Measurements from ENCODE around the gene TRPV2.

Gene TRPV2

DNA sequence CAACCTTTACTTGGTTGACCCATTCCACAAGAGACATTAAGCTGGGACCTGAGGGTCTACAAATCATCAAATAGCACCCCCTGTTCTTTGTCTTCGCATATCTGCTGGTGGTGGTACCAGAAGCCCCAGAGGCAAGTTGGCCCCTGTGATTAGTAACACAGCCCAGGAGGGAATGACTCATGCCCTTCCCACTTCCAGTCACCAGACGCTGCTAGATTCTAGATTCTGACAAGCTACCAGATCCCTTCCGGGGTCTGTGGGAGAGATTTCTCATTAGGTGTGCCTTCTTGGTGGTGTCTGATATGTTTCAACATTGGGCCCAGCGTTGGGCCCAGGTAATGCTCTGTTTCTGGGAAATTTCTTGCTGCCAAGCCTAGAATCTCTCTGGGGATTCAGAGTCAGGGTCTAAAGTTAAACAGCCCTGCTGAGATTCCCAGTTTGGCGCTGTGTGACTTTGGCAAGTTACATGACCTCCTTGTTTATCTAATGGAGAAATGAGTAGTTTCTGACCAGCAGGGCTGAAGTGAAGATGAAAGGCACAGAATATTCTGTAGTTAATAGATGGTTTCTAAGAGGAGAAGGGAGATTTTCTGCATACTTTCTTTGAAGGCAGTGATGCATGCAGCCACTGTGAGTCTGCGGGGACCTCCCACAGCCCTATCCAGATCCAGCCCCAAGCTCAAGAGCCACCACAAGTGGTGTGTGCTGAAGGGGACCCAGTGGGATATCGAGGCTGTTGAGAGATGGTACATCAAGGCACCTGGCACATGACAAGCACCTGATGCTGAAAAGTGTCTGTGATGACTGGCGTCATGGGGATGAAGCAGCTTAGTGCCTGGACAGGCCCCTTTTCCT lies 3.9 kb downstream of the TRPV2 start:
- POLR2A ChIA-PET = interaction anchor here (0.7 kb wide), 1 partner anchor 117 kb away, joined by 4 read pairs; no protein-coding TSS in a partner anchor
- no peaks in the 10 kb centered on the region for H3K9me3 ChIP-seq (ENCODE audit: control extremely low read depth in 1 of 5, control insufficient read depth in 4 of 5, insufficient read depth in 2 of 5, low read depth in 1 of 5, low read length in 4 of 5)
- CTCF ChIA-PET = interaction anchor here (1.0 to 6.3 kb wide), 7 partner anchors 10 to 66 kb away, joined by 3 to 67 read pairs (median 3); partner anchors contain the start of gene CENPV
- peak overlapping the region in 1 of 2 experiments; percentile 46 for H3K27ac ChIP-seq (ENCODE audit: insufficient read depth in 1 of 2, low read depth in 1 of 2, low read length in 2 of 2, poor library complexity in 1 of 2, severe bottlenecking in 2 of 2)
- 68% methylated on average over 7 of the region's 8 CpGs for WGBS (ENCODE audit: insufficient coverage)
- H3K27me3 ChIP-seq (replicated peaks in 2 of 5; ENCODE audit: control insufficient read depth in 4 of 5, insufficient read depth in 5 of 5, low read length in 4 of 5) = no peaks in the 10 kb centered on the region
- peak overlapping the region in 3 of 7 experiments; percentile 23 to 56 (median 52) for H3K4me3 ChIP-seq (ENCODE audit: control insufficient read depth in 1 of 7, extremely low read depth in 1 of 7, insufficient read depth in 4 of 7, low read depth in 2 of 7, low read length in 6 of 7)
- peaks cover 9 to 58% (median 57%) of the 10 kb centered on the region in 4 experiments for H3K4me1 ChIP-seq (ENCODE audit: control extremely low read depth in 1 of 4, control insufficient read depth in 4 of 4, insufficient read depth in 4 of 4, low read length in 3 of 4)
- DNase-seq = peak; percentile 65 to 78 (median 71)
- peaks cover 13 to 51% (median 35%) of the 10 kb centered on the region in 4 experiments for H3K36me3 ChIP-seq (ENCODE audit: control insufficient read depth in 4 of 4, insufficient read depth in 4 of 4, low read length in 3 of 4)

DNA sequence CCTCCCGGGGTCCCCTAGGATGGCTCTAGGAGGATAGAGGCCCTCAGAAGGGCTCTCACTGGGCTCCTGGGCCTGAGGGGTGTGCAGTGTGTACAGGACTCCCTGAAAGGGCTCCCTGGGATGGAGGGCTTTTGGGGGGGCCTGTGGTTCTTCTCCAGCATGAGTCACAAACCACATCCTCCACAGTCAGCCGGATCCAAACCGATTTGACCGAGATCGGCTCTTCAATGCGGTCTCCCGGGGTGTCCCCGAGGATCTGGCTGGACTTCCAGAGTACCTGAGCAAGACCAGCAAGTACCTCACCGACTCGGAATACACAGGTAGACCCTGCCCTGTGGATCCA lies 4.5 kb downstream of the TRPV2 start:
- H3K4me3 ChIP-seq (ENCODE audit: control insufficient read depth in 1 of 7, extremely low read depth in 1 of 7, insufficient read depth in 4 of 7, low read depth in 2 of 7, low read length in 6 of 7) = peak overlapping the region in 2 of 7 experiments; percentile 23 to 52
- CTCF ChIA-PET = interaction anchor here (1.2 to 6.3 kb wide), 4 partner anchors 10 to 56 kb away, joined by 3 to 67 read pairs (median 4); no protein-coding TSS in a partner anchor
- no peaks in the 10 kb centered on the region for H3K9me3 ChIP-seq (ENCODE audit: control extremely low read depth in 1 of 5, control insufficient read depth in 4 of 5, insufficient read depth in 2 of 5, low read depth in 1 of 5, low read length in 4 of 5)
- no peak overlapping the region for H3K27ac ChIP-seq (ENCODE audit: insufficient read depth in 1 of 2, low read depth in 1 of 2, low read length in 2 of 2, poor library complexity in 1 of 2, severe bottlenecking in 2 of 2)
- peaks cover 13 to 51% (median 35%) of the 10 kb centered on the region in 4 experiments for H3K36me3 ChIP-seq (ENCODE audit: control insufficient read depth in 4 of 4, insufficient read depth in 4 of 4, low read length in 3 of 4)
- H3K27me3 ChIP-seq (replicated peaks in 2 of 5; ENCODE audit: control insufficient read depth in 4 of 5, insufficient read depth in 5 of 5, low read length in 4 of 5) = no peaks in the 10 kb centered on the region
- peaks cover 9 to 55% (median 54%) of the 10 kb centered on the region in 4 experiments for H3K4me1 ChIP-seq (ENCODE audit: control extremely low read depth in 1 of 4, control insufficient read depth in 4 of 4, insufficient read depth in 4 of 4, low read length in 3 of 4)
- DNase-seq = peak; percentile 60 to 86 (median 84)
- POLR2A ChIA-PET = no interaction called here
- WGBS (ENCODE audit: insufficient coverage) = 0% methylated on average over 6 of the region's 10 CpGs

DNA sequence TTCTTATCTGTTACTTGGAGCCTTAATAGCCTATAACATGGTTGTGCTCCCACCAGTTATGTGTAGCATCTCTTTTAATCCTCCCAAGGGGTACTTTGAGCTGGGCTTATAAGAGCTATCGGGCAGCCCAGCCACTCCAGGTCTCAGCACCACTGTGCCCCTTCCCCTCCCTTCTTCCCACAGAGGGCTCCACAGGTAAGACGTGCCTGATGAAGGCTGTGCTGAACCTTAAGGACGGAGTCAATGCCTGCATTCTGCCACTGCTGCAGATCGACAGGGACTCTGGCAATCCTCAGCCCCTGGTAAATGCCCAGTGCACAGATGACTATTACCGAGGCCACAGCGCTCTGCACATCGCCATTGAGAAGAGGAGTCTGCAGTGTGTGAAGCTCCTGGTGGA lies 7.0 kb downstream of the TRPV2 start:
- no peak overlapping the region for H3K27ac ChIP-seq (ENCODE audit: insufficient read depth in 1 of 2, low read depth in 1 of 2, low read length in 2 of 2, poor library complexity in 1 of 2, severe bottlenecking in 2 of 2)
- peaks cover 3 to 32% (median 29%) of the 10 kb centered on the region in 4 experiments for H3K4me1 ChIP-seq (ENCODE audit: control extremely low read depth in 1 of 4, control insufficient read depth in 4 of 4, insufficient read depth in 4 of 4, low read length in 3 of 4)
- no peaks in the 10 kb centered on the region for H3K9me3 ChIP-seq (ENCODE audit: control extremely low read depth in 1 of 5, control insufficient read depth in 4 of 5, insufficient read depth in 2 of 5, low read depth in 1 of 5, low read length in 4 of 5)
- 100% methylated on average over 6 of the region's 7 CpGs for WGBS (ENCODE audit: insufficient coverage)
- DNase-seq = no peak
- H3K36me3 ChIP-seq (ENCODE audit: control insufficient read depth in 4 of 4, insufficient read depth in 4 of 4, low read length in 3 of 4) = peaks cover 13 to 71% (median 57%) of the 10 kb centered on the region in 4 experiments
- ChIA-PET POLR2A (no interaction called here), CTCF (no interaction called here)
- H3K27me3 ChIP-seq (replicated peaks in 2 of 5; ENCODE audit: control insufficient read depth in 4 of 5, insufficient read depth in 5 of 5, low read length in 4 of 5) = no peaks in the 10 kb centered on the region
- no peak overlapping the region for H3K4me3 ChIP-seq (ENCODE audit: control insufficient read depth in 1 of 7, extremely low read depth in 1 of 7, insufficient read depth in 4 of 7, low read depth in 2 of 7, low read length in 6 of 7)

DNA sequence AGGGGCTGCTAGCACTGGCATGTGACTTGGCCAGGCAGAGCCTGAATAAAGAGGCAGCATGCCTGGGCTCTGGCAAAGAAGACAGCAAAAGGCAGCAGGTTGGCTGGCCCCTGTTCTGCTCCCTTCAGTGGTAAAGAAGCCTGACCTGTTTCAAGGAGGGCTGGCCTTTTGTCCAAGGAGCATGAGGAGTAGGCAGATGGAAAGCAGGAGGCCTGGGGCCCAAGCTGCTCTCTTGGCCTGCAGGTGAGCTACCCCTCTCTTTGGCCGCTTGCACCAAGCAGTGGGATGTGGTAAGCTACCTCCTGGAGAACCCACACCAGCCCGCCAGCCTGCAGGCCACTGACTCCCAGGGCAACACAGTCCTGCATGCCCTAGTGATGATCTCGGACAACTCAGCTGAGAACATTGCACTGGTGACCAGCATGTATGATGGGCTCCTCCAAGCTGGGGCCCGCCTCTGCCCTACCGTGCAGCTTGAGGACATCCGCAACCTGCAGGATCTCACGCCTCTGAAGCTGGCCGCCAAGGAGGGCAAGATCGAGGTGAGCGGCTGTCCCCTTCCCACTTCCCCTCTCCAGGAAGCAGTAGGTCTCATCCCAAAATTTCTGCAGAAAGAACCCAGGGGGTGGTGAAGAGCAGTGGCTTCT lies 8.0 kb downstream of the TRPV2 start:
- WGBS (ENCODE audit: insufficient coverage) = 99% methylated on average over 10 of the region's 10 CpGs
- ChIA-PET POLR2A (interaction anchor here (0.8 kb wide), 1 partner anchor 42 kb away, joined by 3 read pairs; the partner anchor contains the start of gene UBB), CTCF (no interaction called here)
- Histone ChIP-seq H3K36me3 (ENCODE audit: control insufficient read depth in 4 of 4, insufficient read depth in 4 of 4, low read length in 3 of 4) (peaks cover 11 to 71% (median 58%) of the 10 kb centered on the region in 4 experiments), H3K27me3 (replicated peaks in 2 of 5; ENCODE audit: control insufficient read depth in 4 of 5, insufficient read depth in 5 of 5, low read length in 4 of 5) (no peaks in the 10 kb centered on the region), H3K4me1 (ENCODE audit: control extremely low read depth in 1 of 4, control insufficient read depth in 4 of 4, insufficient read depth in 4 of 4, low read length in 3 of 4) (peaks cover 3 to 22% (median 20%) of the 10 kb centered on the region in 4 experiments), H3K4me3 (ENCODE audit: control insufficient read depth in 1 of 7, extremely low read depth in 1 of 7, insufficient read depth in 4 of 7, low read depth in 2 of 7, low read length in 6 of 7) (no peak overlapping the region), H3K9me3 (ENCODE audit: control extremely low read depth in 1 of 5, control insufficient read depth in 4 of 5, insufficient read depth in 2 of 5, low read depth in 1 of 5, low read length in 4 of 5) (no peaks in the 10 kb centered on the region), H3K27ac (ENCODE audit: insufficient read depth in 1 of 2, low read depth in 1 of 2, low read length in 2 of 2, poor library complexity in 1 of 2, severe bottlenecking in 2 of 2) (no peak overlapping the region)
- no peak for DNase-seq

DNA sequence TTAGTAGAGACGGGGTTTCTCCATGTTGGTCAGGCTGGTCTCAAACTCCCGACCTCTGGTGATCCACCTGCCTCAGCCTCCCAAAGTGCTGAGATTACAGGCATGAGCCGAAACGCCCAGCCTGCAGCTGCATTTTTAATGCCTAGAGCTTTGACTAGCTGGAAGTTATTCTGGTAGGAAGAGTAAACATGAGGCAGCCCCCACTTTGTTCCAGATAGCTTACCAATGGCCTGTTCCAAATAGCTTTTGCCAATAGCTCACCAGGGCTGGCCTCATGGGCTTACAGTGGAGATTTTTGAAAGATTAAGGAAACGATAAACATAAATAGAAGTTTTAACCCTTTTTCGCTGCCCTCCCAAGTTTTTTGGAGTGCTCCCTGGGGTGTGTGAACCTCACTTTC lies 9.8 kb downstream of the TRPV2 start:
- Histone ChIP-seq H3K9me3 (ENCODE audit: control extremely low read depth in 1 of 5, control insufficient read depth in 4 of 5, insufficient read depth in 2 of 5, low read depth in 1 of 5, low read length in 4 of 5) (no peaks in the 10 kb centered on the region), H3K27ac (ENCODE audit: insufficient read depth in 1 of 2, low read depth in 1 of 2, low read length in 2 of 2, poor library complexity in 1 of 2, severe bottlenecking in 2 of 2) (no peak overlapping the region), H3K27me3 (replicated peaks in 2 of 5; ENCODE audit: control insufficient read depth in 4 of 5, insufficient read depth in 5 of 5, low read length in 4 of 5) (no peaks in the 10 kb centered on the region), H3K4me3 (ENCODE audit: control insufficient read depth in 1 of 7, extremely low read depth in 1 of 7, insufficient read depth in 4 of 7, low read depth in 2 of 7, low read length in 6 of 7) (no peak overlapping the region), H3K36me3 (ENCODE audit: control insufficient read depth in 4 of 4, insufficient read depth in 4 of 4, low read length in 3 of 4) (peaks cover 14 to 67% (median 58%) of the 10 kb centered on the region in 4 experiments), H3K4me1 (ENCODE audit: control extremely low read depth in 1 of 4, control insufficient read depth in 4 of 4, insufficient read depth in 4 of 4, low read length in 3 of 4) (peaks cover 0 to 4% (median 1%) of the 10 kb centered on the region in 4 experiments)
- POLR2A ChIA-PET = no interaction called here
- CTCF ChIA-PET = interaction anchor here (0.6 to 9.6 kb wide), 3 partner anchors 8 to 62 kb away, joined by 4 to 67 read pairs (median 16); partner anchors contain the start of gene TRPV2
- no CpG with 5 or more reads among the region's 6 CpGs for WGBS (ENCODE audit: insufficient coverage)
- DNase-seq = no peak

DNA sequence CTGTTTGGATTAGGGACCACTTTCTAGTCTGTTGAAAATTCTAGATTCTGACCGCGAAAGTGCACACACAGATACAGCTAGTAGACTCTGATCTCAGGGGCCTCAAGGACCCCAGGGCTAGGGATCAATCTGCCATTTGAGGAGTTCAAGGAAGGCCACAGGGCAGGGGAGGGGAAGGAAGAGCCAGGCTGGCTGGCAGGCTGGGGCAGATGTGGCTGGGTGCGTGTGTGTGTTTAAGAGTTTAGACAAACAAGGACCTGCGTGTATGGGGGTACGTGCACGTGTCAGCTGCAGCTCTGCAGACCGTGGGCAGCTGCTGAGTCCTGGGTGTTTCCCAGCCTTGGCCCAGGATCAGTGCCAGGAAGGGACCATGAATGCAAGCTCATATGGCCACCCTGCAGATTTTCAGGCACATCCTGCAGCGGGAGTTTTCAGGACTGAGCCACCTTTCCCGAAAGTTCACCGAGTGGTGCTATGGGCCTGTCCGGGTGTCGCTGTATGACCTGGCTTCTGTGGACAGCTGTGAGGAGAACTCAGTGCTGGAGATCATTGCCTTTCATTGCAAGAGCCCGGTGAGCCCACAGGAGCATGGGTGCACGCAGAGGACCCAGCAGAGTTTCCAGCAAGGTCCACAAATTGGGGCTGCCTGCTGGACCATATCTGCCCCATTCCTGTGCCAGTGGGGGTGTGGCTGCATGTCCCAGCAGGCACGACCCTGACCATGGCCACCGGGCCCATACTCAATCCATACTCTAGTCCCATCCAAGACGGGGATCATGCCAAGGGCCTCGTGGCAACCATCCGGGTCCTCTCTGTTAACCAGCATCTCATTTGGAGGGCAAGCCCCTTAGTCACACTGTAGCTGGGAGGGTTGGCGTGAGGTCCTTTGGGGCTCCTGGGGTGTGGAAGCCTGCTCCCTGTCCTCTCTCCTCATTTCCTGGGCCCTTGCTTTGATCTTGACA lies 10.6 kb downstream of the TRPV2 start:
- WGBS (ENCODE audit: insufficient coverage) = 100% methylated on average over 13 of the region's 20 CpGs
- no peak for DNase-seq
- ChIA-PET CTCF (interaction anchor here (2.9 to 9.6 kb wide), 2 partner anchors 9 to 13 kb away, joined by 16 to 67 read pairs; partner anchors contain the start of gene TRPV2), POLR2A (no interaction called here)
- Histone ChIP-seq H3K27me3 (replicated peaks in 2 of 5; ENCODE audit: control insufficient read depth in 4 of 5, insufficient read depth in 5 of 5, low read length in 4 of 5) (no peaks in the 10 kb centered on the region), H3K4me3 (ENCODE audit: control insufficient read depth in 1 of 7, extremely low read depth in 1 of 7, insufficient read depth in 4 of 7, low read depth in 2 of 7, low read length in 6 of 7) (no peak overlapping the region), H3K27ac (ENCODE audit: insufficient read depth in 1 of 2, low read depth in 1 of 2, low read length in 2 of 2, poor library complexity in 1 of 2, severe bottlenecking in 2 of 2) (no peak overlapping the region), H3K4me1 (ENCODE audit: control extremely low read depth in 1 of 4, control insufficient read depth in 4 of 4, insufficient read depth in 4 of 4, low read length in 3 of 4) (no peaks in the 10 kb centered on the region), H3K9me3 (ENCODE audit: control extremely low read depth in 1 of 5, control insufficient read depth in 4 of 5, insufficient read depth in 2 of 5, low read depth in 1 of 5, low read length in 4 of 5) (no peaks in the 10 kb centered on the region), H3K36me3 (ENCODE audit: control insufficient read depth in 4 of 4, insufficient read depth in 4 of 4, low read length in 3 of 4) (peaks cover 14 to 70% (median 53%) of the 10 kb centered on the region in 4 experiments)
